SH-SY5Y (cell line): ENCODE results near the gene TMEM247.

Experiments used
- GATA2 ChIP-seq: IDR thresholded peaks from 2 replicates; pipeline ENCODE4 v1.6.1; 2011; ENCODE audit warnings: mild to moderate bottlenecking, low read depth, low read length
- GATA3 ChIP-seq: IDR thresholded peaks from 2 replicates; pipeline ENCODE4 v1.6.1; 2011; ENCODE audit warnings: low read depth, mild to moderate bottlenecking, low read length, moderate library complexity

Gene TMEM247

DNA sequence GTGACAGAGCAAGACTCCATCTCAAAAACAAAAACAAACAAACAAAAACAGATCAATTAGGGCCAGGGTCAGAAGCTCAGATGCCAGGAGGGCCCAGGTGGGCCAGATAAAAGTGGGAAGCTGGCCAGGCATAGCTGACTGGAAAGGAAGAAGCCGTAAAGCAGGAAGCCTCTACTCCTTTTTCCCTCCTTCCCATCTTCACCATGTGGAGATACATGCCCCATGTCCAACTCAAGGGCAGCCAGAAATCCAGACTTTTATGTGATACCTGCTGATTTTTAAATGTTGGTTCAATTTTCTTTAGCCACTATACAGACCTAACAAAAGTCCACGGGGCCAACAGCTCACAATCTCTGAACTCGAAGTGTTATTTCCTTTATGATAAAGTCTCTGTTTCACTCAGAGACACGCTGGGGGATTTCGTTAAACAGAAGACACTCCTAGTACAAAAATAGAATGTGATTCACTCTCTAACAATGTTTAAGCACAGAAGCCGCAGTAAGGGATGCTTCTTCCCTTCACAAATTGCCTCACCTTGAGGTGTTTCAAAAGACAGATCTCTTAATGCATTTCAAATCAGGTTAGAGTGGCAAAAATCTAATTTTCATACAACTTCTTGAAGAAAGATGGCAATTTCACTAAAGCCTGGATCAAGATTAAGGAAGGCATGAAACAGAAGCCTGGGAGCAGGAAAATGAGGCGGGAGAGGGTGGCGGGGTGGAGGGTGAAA lies 14.0 kb downstream of the TMEM247 start:
- TF ChIP-seq GATA3 (no peak), GATA2 (no peak)

DNA sequence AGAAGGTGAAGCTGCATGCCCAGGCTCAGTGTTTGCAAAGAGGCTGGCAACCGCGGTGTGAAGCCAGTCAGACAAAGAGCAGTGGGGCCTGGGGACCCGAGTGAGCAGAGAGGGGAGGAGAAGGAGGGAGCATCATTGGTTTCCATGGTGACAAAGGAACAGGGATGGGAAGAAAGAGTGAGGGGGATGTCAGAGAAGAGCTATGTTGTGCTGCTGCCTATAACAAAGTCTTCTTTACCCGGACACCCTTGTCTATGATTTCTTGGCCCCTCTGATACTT lies 14.5 kb downstream of the TMEM247 start:
- TF ChIP-seq GATA2, result no peak
- no peak for TF ChIP-seq GATA3

DNA sequence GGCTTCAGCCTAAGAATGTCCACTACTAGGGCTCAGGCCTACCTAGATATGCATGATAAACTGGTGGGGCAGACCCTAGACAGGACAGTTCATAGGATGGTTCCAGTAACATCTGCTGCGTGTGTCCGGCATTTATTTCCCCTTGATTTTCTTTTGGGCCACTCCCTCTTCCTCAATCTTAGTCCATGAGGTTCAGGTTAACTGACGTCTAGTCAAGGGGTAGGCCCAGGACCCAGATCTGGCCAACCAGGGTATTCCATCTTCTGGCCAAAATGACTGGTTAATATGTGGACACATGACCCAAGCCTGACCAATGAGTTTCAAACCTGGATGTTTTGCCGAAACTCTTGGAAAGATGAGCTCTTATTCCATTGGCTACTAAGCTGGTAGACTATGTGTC lies 15.2 kb downstream of the TMEM247 start:
- no peak for TF ChIP-seq GATA3
- no peak for TF ChIP-seq GATA2

DNA sequence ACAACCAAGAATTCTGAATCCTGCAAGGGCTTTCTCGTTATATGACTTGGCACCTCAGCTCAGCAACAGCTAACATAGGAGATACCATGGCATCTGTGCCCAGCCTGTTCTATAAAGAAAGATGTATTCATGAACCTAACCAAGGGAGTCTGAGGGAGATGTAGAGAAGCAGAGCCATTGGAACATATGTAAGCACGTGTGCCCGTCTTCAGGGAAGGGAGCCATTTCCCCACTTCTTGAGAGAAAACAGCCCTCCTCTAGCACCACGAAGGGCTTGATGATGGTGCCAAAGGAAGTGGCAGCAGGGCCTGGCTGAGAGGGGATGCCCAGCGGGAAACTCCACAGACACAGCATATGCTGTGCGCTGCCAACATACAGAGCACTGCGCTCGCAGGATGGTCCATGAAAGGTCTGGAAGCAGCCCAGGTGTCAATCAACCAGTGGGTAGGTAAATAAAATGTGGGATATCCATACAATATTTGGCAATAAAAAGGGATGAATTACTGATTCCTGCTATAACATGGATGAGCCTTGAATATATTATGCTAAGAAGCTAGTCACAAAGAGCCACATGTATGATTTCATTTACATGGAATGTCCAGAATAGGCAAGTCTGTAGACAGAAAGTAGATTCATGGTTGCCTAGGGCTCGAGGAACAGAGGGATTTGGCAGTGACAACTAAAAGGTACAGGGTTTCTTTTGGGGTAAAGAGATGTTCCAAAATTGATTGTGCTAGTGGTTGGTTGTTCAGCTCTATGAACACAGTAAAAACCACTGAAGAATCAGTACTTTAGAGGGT lies 16.1 kb downstream of the TMEM247 start:
- TF ChIP-seq GATA2, result no peak
- no peak for TF ChIP-seq GATA3

DNA sequence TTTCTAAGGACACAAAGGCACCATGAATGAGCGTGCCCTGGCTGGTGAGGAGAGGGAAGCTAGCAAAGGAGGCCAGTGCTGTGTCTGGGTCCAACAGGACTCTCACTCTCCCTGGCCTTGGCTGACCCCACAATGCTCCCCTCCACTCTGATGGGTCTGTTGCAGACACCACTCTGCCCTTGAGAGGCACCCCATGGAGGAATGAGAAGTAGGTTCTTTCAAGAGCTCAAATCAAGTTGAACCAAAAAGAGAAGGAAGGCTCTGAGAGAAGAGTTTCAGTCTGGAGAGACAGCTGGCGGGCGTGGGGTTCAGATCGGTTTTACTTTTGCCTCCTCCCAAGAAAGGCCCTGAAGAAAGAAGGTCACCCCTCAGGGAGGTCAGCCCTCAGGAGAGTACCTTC lies 18.4 kb downstream of the TMEM247 start:
- no peak for TF ChIP-seq GATA3
- no peak for TF ChIP-seq GATA2

DNA sequence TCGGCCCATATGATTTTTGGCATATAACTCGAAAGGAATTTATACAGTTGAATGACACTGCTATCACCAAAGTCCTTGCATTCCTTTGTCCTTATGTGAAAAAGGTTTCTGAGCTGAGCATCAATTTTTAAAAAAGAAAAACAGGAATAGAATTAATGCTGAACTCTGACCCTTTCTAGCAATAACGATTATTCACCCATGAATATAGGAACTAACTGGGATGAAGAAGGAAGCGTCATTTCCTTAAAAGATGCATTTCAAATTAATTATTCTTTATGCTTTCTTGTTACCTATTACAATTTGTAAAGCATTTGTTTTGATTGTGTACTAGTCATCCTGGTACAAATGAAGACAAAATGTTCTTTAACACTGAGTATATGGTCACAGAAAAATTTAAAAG lies 19.3 kb downstream of the TMEM247 start:
- no peak for TF ChIP-seq GATA2
- no peak for TF ChIP-seq GATA3

DNA sequence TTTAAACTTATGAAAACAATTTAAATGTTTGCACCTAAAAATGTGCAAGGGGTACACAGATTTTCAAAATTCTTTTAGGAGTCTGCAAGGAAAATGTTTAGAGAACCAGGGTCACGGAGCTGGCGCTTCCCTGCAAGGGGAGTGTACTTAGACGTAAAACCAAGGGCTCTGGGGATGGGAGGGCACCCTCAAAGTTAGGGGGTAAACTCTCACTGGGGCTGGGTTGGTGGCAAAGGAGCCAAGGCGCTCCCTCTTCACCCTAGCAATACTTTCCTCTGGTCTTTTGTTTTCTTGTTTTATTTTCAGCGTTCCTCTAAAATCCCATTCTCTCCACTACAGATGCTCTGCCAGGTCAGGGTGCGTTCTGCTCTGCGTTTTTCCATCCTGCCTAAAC lies 20.0 kb downstream of the TMEM247 start:
- TF ChIP-seq GATA2, result no peak
- TF ChIP-seq GATA3, result no peak

DNA sequence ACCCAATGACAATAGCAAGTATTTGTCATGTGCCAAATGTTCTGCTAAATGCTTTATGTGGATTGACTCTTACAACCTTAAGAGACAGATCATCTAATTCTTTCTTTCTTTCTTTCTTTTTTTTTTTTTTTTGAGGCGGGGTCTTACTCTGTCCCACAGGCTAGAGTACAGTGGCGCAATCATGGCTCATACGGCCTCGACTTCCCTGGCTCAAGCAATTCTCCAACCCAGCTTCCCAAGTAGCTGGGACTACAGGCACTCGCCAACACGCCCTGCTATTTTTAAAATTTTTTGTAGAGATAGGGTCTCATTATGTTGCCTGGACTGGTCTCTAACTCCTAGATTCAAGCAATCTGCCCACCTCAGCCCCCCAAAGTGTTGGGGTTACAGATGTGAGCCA lies 21.4 kb downstream of the TMEM247 start:
- no peak for TF ChIP-seq GATA3
- TF ChIP-seq GATA2, result no peak

DNA sequence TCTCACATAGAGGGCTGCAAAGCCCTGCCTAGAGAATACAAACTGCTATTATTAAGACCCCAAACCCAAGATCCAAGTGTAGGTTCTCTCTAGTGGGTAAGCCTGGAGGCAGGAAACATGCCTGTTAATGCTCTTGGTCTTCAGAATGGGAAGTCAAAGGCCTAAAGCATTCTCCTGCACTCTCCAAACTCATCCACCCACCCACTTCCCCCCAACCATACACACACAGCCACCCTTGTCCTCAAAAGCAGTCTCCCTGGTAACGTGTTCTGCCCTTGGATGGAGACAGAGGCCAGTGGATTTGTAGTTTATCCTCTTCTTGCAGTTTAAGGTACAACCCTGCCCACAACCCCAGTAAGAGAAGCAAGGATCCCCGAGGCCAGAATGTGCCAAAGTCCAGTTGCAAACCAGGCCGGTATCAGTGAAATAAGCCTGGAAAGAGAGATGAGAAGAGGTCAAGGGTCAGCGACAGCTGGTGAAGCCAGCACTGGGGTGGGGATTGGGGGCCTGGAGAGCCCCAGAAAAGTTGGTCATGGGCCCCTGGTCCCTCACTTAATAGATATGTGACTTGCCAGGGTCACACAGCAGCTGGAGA lies 23.0 kb downstream of the TMEM247 start:
- no peak for TF ChIP-seq GATA3

DNA sequence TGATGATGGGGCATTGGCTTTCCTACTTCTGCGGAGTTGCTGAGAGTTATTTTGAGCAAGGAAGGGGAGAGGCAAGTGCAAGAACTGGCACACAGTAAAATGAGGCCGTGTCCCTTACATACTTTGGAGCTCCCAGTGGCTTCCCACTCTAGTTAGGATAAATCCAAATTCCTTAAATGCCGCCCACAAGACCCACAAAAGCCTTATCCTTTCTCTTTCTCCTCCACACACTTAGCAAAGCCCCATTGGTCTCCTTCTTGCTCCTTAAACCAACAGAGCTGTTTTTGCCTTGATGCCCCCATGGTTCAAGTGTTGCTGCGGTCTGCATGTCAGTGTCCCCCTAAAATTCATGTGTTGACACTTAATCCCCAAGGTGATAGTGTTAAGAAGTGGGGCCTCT lies 24.3 kb downstream of the TMEM247 start:
- TF ChIP-seq GATA3, result no peak
- TF ChIP-seq GATA2, result no peak

DNA sequence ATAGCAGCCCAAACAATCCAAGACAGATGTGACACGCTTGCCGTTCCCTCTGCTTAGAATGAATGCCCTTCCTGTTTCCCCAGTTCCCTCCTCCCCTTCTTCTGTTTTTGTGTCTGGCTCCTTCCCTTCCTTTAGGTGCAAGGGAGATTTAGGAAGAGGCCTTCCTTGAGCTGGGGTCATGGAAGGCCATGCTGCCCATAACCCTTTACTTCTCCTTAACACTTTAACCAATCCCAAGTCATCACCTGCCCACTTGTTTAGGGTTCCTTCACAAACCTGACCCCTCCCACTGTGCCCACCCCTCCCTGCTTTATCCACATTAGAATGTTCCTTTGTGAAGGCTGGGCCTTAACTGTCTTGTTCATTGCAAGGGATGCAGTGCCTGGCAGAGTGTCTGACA lies 24.9 kb downstream of the TMEM247 start:
- TF ChIP-seq GATA2, result no peak
- no peak for TF ChIP-seq GATA3

DNA sequence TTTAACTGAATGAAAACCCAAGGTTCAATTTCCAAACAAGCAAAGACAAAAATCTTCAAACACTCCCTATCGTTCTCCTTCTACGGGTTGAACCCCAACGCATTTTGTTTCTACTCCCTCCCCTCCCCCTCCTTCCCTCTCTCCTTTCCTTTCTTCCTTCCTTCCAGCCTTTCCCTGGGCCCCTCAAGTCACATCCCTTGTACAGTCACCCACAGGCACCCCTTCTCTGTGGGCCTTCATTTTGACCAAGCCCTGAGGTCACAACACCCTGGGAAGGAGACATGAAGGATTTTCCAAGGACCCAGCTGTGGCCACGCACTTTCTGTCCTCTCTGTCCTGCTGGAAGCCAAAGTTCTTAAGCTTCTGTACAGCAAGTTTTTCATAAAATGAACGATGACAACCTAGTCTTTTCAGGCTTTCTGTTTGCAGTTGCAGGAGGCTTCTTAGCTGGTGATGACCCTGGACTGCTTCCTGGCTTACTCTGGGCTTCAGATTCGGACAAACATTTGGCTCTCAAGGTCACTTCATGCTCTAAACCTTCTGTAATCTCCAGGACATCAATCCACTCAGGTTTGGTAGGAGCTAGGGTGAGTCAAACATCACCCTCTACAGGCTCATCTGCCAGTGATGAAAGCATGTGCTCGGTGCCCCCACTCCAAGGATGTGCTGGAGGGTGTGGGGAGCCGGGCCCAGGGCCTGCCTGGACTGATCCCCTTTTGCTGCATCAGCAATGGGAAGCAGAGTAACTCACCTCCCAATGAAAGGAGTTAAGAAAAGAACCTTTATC lies 25.5 kb downstream of the TMEM247 start:
- TF ChIP-seq GATA2 (no peak), GATA3 (no peak)

DNA sequence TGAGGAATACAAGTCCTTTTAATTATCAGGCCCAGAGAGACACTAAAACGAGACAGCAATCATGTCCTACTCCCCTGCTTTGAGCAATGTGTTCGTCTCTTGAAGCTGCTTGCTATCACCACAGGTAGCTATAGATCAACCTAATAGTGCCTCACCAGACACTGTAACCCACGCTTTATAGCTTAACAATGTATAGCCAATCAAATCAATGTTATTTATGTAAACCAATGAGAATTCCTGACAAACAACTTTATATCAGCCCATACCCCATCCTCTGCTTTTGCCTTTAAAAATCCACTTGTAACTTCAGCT lies 26.1 kb downstream of the TMEM247 start:
- no peak for TF ChIP-seq GATA2
- TF ChIP-seq GATA3, result no peak

DNA sequence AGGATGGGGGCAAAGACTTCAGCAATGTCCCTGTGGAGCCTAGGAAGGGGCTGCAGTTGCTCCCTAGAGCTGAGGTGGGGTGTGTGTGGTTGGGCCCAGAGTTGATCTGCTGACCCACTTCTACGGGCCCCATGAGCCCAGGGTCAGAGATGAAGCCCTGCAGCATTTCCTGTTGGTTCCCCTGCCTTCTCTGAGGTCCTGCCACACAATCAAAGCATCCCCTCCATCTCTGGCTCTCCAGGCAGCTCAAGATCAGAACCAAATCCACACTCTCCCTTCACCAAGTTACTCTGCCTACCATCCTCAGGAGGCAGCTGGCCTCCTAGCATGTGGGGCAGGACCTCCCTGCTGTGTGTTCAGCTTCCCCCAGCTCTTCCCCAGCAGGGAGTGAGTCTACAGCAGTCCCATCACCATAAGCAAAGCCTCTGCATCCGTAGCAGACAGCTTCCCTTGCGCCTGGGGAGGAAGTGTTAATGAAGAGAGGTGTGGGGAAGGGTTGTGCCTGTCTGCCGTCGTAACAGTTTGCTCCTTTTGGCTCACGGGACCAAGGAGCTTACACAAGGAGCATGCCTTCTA lies 26.9 kb downstream of the TMEM247 start:
- TF ChIP-seq GATA3 (no peak), GATA2 (no peak)

DNA sequence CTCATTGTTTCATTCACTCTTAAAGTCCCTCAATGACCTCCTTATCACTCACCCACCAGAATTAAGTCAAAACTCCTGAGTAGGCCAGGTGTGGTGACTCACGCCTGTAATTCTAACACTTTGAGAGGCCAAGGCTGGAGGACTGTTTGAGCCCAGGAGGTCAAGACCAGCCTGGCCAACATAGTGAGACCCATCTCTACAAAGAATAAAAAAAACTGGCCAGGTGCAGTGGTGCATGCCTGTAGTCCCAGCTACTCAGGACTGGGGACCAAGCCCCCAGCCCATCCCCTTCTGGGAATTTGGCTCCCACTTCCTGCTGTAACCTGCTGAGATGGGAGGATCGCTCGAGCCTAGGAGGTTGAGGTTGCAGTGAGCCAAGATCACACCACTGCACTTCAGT lies 28.9 kb downstream of the TMEM247 start:
- TF ChIP-seq GATA2, result no peak
- TF ChIP-seq GATA3, result no peak
